CD8-positive, alpha-beta memory T cell (primary cell): ENCODE measurements around the gene ITGA1. TPM values are rescaled to one million over a fixed set of nuclear protein-coding genes. Genes with fewer than 3 reads are reported as not detected.

ENCODE experiments used
- CTCF ChIA-PET: fragments of 350-600 bp; sonication (Branson Sonifier 250); formaldehyde crosslinking; loops from one replicate; lab custom pipeline; 2021; ENCODE audit warnings: antibody characterized with exemption; lab: Charles Lee
- POLR2A ChIA-PET: fragments of 350-600 bp; sonication (Branson Sonifier 250); formaldehyde crosslinking; loops from one replicate; lab custom pipeline; 2021; ENCODE audit warnings: antibody characterized with exemption; lab: Charles Lee
- DNase-seq, 5 donors: peaks; one replicate each; pipeline versions ENCODE4 v3.0.0 to v3.0.0-alpha.2; 2020 to 2022; ENCODE audit warnings: mixed read lengths in 1 of 5
- H3K27ac ChIP-seq: one replicate; pipeline ENCODE4 v1.7.0; 2013; ENCODE audit warnings: low read depth, mild to moderate bottlenecking, low read length, moderate library complexity
- H3K27me3 ChIP-seq: 2 replicates; pipeline ENCODE4 v1.7.0; 2013; ENCODE audit warnings: low read length, mild to moderate bottlenecking; ENCODE audit not compliant: insufficient read depth, poor library complexity, severe bottlenecking
- H3K36me3 ChIP-seq: 2 replicates; pipeline ENCODE4 v1.7.0; 2013; ENCODE audit warnings: mild to moderate bottlenecking, low read length, moderate library complexity; ENCODE audit not compliant: insufficient read depth
- H3K4me1 ChIP-seq: 2 replicates; pipeline ENCODE4 v1.7.0; 2013; ENCODE audit warnings: mild to moderate bottlenecking, low read length, moderate library complexity; ENCODE audit not compliant: insufficient read depth
- H3K4me3 ChIP-seq: 2 replicates; pipeline ENCODE4 v1.7.0; 2013; ENCODE audit warnings: mild to moderate bottlenecking, low read length
- H3K9me3 ChIP-seq: 2 replicates; pipeline ENCODE4 v1.7.0; 2013; ENCODE audit warnings: mild to moderate bottlenecking, low read length
- H3K27ac Mint-ChIP-seq, 8 donors: one replicate each; pipeline ENCODE4 v1.8.0; 2020 to 2021; ENCODE audit warnings: mixed read lengths in 8 of 8, mild to moderate bottlenecking in 6 of 8, inconsistent platforms in 3 of 8, moderate library complexity in 3 of 8
- H3K27me3 Mint-ChIP-seq, 2 donors: one replicate each; pipeline ENCODE4 v1.8.0; 2020 to 2021; ENCODE audit warnings: mixed read lengths in 2 of 2, mild to moderate bottlenecking in 1 of 2, moderate library complexity in 1 of 2
- H3K36me3 Mint-ChIP-seq, 3 donors: one replicate each; pipeline ENCODE4 v1.8.0; 2020 to 2021; ENCODE audit warnings: mixed read lengths in 3 of 3, inconsistent platforms in 1 of 3, mild to moderate bottlenecking in 1 of 3
- H3K4me1 Mint-ChIP-seq, 3 donors: one replicate each; pipeline ENCODE4 v1.8.0; 2020 to 2021; ENCODE audit warnings: mixed read lengths in 3 of 3, inconsistent platforms in 1 of 3, mild to moderate bottlenecking in 1 of 3
- H3K4me3 Mint-ChIP-seq, 7 donors: one replicate each; pipeline ENCODE4 v1.8.0; 2020 to 2021; ENCODE audit warnings: mixed read lengths in 7 of 7, mild to moderate bottlenecking in 6 of 7, moderate library complexity in 4 of 7, inconsistent platforms in 2 of 7
- H3K9me3 Mint-ChIP-seq, 5 donors: one replicate each; pipeline ENCODE4 v1.8.0; 2020 to 2022; ENCODE audit warnings: mixed read lengths in 5 of 5, mild to moderate bottlenecking in 3 of 5, moderate library complexity in 2 of 5, inconsistent platforms in 1 of 5
- polyA plus RNA-seq: library from polyadenylated mRNA; unstranded; fragments of 300-500 nt; fragmentation: Illumina TruSeq; gene quantifications from one replicate; pipeline ENCODE4 v1.2.3, GENCODE V29; 2021
- total RNA-seq, 2 experiments: library from RNA; stranded (reverse); gene quantifications; one replicate each; pipeline ENCODE4 v1.2.3, GENCODE V29; 2021

Gene ITGA1
- total and polyA plus RNA-seq, 3 experiments from 2014 or later: 16.5 to 26.3 (median 21.9) TPM

DNA sequence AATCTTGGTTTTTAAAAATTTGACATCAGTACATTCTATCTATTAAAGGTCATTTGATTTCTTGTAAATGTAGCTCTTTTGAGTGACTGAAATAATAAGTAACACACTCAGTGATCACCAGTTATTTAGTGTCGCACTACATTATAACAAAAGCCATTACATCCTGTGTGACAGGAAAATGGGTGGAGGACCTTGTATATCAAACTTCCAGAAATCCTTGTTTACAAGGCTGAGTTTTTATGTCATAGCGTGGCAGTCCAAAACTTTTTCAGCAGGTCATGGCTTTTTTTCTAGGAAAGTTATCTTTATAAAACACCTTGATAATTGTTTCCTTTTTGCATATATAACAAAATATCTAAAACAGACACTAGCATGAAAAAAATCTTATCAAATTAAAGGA lies 14.4 kb upstream of the ITGA1 start:
- no peaks in the 10 kb centered on the region for H3K9me3 Mint-ChIP-seq
- POLR2A ChIA-PET: interaction anchor here (0.9 kb wide), 1 partner anchor 26 kb away, joined by 3 read pairs; no protein-coding TSS in a partner anchor
- H3K36me3 Mint-ChIP-seq: peaks cover 0 to 4% (median 0%) of the 10 kb centered on the region in 3 donors
- no peak for DNase-seq
- Histone ChIP-seq H3K36me3 (no peaks in the 10 kb centered on the region), H3K9me3 (no peaks in the 10 kb centered on the region), H3K27ac (no peak overlapping the region), H3K4me3 (no peak overlapping the region), H3K27me3 (no peaks in the 10 kb centered on the region), H3K4me1 (peaks cover 56% of the 10 kb centered on the region)
- H3K4me1 Mint-ChIP-seq: peaks cover 63 to 79% (median 78%) of the 10 kb centered on the region in 3 donors
- peak overlapping the region in 5 of 8 donors; percentile 40 to 93 (median 60) for H3K27ac Mint-ChIP-seq
- no peaks in the 10 kb centered on the region for H3K27me3 Mint-ChIP-seq
- H3K4me3 Mint-ChIP-seq: peak overlapping the region in 4 of 7 donors; percentile 11 to 30 (median 20)
- CTCF ChIA-PET: interaction anchor here (0.8 to 1.2 kb wide), 2 partner anchors 10 to 80 kb away, joined by 3 to 4 read pairs; no protein-coding TSS in a partner anchor

DNA sequence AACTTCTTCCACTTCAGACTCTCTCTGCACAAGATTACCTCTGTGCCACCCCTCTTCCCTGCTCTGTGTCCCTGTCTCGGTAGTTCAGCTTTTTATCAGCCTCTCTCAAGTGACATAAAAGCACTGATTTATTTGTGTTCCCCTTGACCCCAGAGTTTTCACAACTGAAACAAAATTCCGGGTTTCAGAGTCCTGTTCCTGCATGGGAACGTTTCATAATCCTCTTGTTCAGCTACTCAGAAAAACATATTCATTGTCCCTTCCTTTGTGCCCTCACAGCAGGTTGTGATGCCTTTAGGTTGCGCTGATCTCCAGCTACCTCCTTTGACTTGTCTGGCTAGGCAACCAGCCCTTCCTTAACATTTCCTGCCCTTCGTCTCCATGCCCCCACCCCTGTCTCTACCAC lies 13.7 kb upstream of the ITGA1 start:
- Mint-ChIP-seq H3K27ac (peak overlapping the region in 7 of 8 donors; percentile 22 to 92 (median 74)), H3K9me3 (no peaks in the 10 kb centered on the region), H3K4me3 (peak overlapping the region in 6 of 7 donors; percentile 32 to 69 (median 62)), H3K27me3 (no peaks in the 10 kb centered on the region), H3K36me3 (peaks cover 0 to 4% (median 0%) of the 10 kb centered on the region in 3 donors), H3K4me1 (peaks cover 61 to 82% (median 74%) of the 10 kb centered on the region in 3 donors)
- ChIA-PET CTCF (interaction anchor here (1.1 to 1.5 kb wide), 3 partner anchors 13 to 83 kb away, joined by 3 to 4 read pairs (median 4); partner anchors contain the start of genes ITGA1 and PELO), POLR2A (interaction anchor here (0.6 to 1.2 kb wide), 2 partner anchors 13 to 26 kb away, joined by 3 read pairs; partner anchors contain the start of genes ITGA1 and PELO)
- Histone ChIP-seq H3K4me3 (no peak overlapping the region), H3K27ac (no peak overlapping the region), H3K27me3 (no peaks in the 10 kb centered on the region), H3K9me3 (no peaks in the 10 kb centered on the region), H3K4me1 (peaks cover 56% of the 10 kb centered on the region), H3K36me3 (no peaks in the 10 kb centered on the region)
- peak in 2 of 5 donors; percentile 2 to 5 for DNase-seq

DNA sequence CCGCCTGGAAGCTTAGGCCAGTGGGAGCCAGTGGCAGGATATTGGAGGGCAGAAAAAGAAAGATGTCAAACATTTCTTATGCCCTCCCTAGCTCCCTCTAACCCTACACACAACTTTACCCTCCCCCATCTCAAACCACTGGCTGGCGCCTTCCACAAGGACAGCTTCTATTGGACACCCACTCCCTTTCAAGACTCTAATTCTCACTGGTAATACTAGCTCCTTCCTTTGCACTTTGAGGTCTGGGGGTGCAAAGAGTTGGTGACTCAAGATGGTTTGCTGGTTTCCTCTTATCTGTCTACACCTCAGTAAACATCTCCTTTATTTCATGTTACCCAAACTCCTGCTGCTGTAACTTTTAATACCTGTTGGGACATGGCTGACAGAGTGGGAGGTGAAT lies 11.6 kb upstream of the ITGA1 start:
- ChIA-PET POLR2A (interaction anchor here (0.7 to 2.0 kb wide), 5 partner anchors 10 to 51 kb away, joined by 3 to 7 read pairs (median 3); partner anchors contain the start of genes ITGA1 and PELO), CTCF (interaction anchor here (0.9 to 1.7 kb wide), 6 partner anchors 12 to 82 kb away, joined by 3 to 5 read pairs (median 4); partner anchors contain the start of genes ITGA1 and PELO)

DNA sequence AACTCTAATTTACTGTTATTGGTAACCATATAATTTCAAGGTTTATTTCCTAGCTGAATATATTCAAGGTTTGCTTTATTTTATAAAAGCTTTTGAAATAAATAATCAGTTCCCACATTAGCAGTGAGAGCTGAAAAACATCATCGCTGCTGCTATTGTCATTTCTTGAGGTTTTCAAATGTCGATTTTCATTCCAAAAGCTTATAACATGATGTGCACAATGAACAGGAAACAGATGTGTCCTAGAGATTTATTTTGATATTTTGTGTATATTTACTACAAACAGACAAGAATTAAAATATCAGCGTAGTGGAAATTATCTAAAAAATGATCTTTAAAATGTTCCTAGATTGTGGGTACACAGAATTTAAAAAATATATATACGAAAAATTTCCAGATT lies 10.5 kb upstream of the ITGA1 start:
- Histone ChIP-seq H3K36me3 (no peaks in the 10 kb centered on the region), H3K27me3 (no peaks in the 10 kb centered on the region), H3K4me1 (peaks cover 43% of the 10 kb centered on the region), H3K4me3 (no peak overlapping the region), H3K27ac (no peak overlapping the region), H3K9me3 (no peaks in the 10 kb centered on the region)
- peak overlapping the region in 1 of 8 donors; percentile 18 for H3K27ac Mint-ChIP-seq
- peaks cover 47 to 59% (median 51%) of the 10 kb centered on the region in 3 donors for H3K4me1 Mint-ChIP-seq
- H3K9me3 Mint-ChIP-seq: no peaks in the 10 kb centered on the region
- H3K36me3 Mint-ChIP-seq: peaks cover 0 to 4% (median 0%) of the 10 kb centered on the region in 3 donors
- no peak for DNase-seq
- H3K27me3 Mint-ChIP-seq: no peaks in the 10 kb centered on the region
- POLR2A ChIA-PET: interaction anchor here (0.8 to 2.0 kb wide), 2 partner anchors 52 to 1534 kb away, joined by 3 to 7 read pairs; no protein-coding TSS in a partner anchor
- CTCF ChIA-PET: interaction anchor here (1.6 kb wide), 1 partner anchor 23 kb away, joined by 5 read pairs; no protein-coding TSS in a partner anchor
- no peak overlapping the region for H3K4me3 Mint-ChIP-seq

More for the DNA sequence above, 11.6 kb upstream of the ITGA1 start:
- H3K4me3 ChIP-seq: no peak overlapping the region
- H3K27me3 ChIP-seq: no peaks in the 10 kb centered on the region
- no peak overlapping the region for H3K27ac ChIP-seq
- peak in 4 of 5 donors; percentile 14 to 80 (median 48) for DNase-seq
- peaks cover 53% of the 10 kb centered on the region for H3K4me1 ChIP-seq
- no peaks in the 10 kb centered on the region for H3K9me3 Mint-ChIP-seq
- H3K27ac Mint-ChIP-seq: peak overlapping the region; percentile 15 to 93 (median 81)
- H3K36me3 ChIP-seq: no peaks in the 10 kb centered on the region
- peaks cover 57 to 70% (median 62%) of the 10 kb centered on the region in 3 donors for H3K4me1 Mint-ChIP-seq
- H3K27me3 Mint-ChIP-seq: no peaks in the 10 kb centered on the region
- H3K4me3 Mint-ChIP-seq: peak overlapping the region; percentile 11 to 82 (median 73)
- peaks cover 0 to 2% (median 0%) of the 10 kb centered on the region in 3 donors for H3K36me3 Mint-ChIP-seq
- no peaks in the 10 kb centered on the region for H3K9me3 ChIP-seq

DNA sequence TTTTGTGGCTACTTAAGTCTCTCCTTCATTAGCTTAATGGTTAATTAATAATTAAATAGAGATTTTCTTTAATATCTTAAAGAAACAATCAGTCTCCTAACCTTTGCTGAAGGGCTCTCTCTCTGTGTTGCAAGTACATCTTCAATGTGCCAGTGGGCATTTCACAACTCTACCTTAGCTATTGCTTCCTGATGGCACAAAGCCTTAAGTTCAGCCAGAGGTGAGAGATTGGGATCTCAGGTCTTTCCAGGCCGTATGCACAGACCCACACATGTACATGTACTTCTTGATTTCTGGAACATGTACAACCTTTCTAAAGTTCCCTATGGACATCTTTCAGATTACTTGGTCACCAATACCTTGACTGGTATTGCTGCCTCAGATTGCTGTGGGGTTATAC lies 8.9 kb upstream of the ITGA1 start:
- peaks cover 0 to 4% (median 0%) of the 10 kb centered on the region in 3 donors for H3K36me3 Mint-ChIP-seq
- H3K4me1 Mint-ChIP-seq: peaks cover 31 to 45% (median 43%) of the 10 kb centered on the region in 3 donors
- Histone ChIP-seq H3K4me3 (no peak overlapping the region), H3K4me1 (peaks cover 29% of the 10 kb centered on the region), H3K27me3 (no peaks in the 10 kb centered on the region), H3K9me3 (no peaks in the 10 kb centered on the region), H3K36me3 (no peaks in the 10 kb centered on the region), H3K27ac (no peak overlapping the region)
- no peak for DNase-seq
- no peaks in the 10 kb centered on the region for H3K27me3 Mint-ChIP-seq
- CTCF ChIA-PET: interaction anchor here (1.4 to 1.7 kb wide), 3 partner anchors 11 to 85 kb away, joined by 3 to 6 read pairs (median 3); no protein-coding TSS in a partner anchor
- POLR2A ChIA-PET: no interaction called here
- H3K9me3 Mint-ChIP-seq: no peaks in the 10 kb centered on the region
- H3K27ac Mint-ChIP-seq: peak overlapping the region in 1 of 8 donors; percentile 38
- no peak overlapping the region for H3K4me3 Mint-ChIP-seq

DNA sequence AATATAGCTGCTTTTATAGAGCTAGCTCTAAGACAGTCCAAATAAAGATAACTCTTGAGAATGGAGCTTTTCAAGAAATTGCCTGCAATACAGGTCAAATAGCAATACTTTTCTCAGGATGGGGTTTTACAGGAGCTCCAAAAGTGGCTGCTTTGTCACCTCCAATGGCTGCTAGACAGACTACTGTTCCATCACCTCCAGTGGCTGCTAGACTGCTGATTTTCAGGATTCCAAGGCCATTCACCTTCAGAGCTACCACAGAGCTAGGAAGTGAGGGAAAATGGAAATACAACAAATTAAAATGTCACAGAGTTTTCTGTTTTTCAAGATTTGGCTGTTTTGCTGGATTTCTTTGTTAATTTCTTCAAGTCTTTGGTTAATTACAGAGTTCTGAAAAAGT lies 8.5 kb upstream of the ITGA1 start:
- Mint-ChIP-seq H3K4me3 (no peak overlapping the region), H3K27me3 (no peaks in the 10 kb centered on the region), H3K36me3 (peaks cover 0 to 4% (median 0%) of the 10 kb centered on the region in 3 donors), H3K4me1 (peaks cover 26 to 42% (median 39%) of the 10 kb centered on the region in 3 donors), H3K9me3 (no peaks in the 10 kb centered on the region), H3K27ac (no peak overlapping the region)
- H3K4me1 ChIP-seq: peaks cover 25% of the 10 kb centered on the region
- no peak for DNase-seq
- H3K27ac ChIP-seq: no peak overlapping the region
- H3K9me3 ChIP-seq: no peaks in the 10 kb centered on the region
- no peak overlapping the region for H3K4me3 ChIP-seq
- CTCF ChIA-PET: interaction anchor here (1.4 to 1.7 kb wide), 3 partner anchors 11 to 86 kb away, joined by 3 to 6 read pairs (median 3); no protein-coding TSS in a partner anchor
- H3K36me3 ChIP-seq: no peaks in the 10 kb centered on the region
- POLR2A ChIA-PET: no interaction called here
- no peaks in the 10 kb centered on the region for H3K27me3 ChIP-seq

DNA sequence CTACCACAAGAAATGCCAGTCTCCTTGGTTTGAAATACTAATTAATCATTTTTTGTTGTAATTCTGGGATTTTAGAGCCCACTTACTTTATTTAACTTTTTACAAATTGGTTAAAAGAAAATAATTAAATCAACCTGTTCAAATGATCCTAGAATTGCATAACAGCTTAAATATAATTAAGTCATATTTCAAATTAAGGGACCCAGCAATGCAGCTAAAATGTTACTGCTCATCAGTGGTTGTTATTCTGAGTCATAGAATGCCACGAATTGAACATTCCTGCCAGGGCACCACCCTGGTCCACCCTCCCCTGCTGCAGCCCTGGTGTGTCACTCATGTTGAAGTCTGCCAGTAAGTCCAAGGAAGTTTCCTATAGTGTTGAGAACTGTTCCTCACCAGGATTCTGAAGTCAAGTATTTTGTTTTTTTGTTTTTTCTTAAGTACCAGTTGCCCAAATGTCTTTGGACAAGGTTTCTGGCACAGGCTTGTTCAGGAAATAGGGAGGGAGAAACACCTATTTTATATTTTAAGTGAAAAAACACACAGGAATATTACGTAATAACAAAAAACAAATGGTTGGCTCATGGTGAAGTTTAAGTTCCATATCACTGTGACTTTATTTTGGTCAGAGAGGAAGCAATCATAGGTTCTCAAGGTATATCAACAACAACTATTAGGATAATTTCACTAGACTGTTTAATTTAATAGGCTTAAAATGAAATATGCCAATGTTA lies 4.3 kb upstream of the ITGA1 start:
- Mint-ChIP-seq H3K4me3 (no peak overlapping the region), H3K4me1 (peaks cover 8 to 23% (median 22%) of the 10 kb centered on the region in 3 donors), H3K9me3 (no peaks in the 10 kb centered on the region), H3K27me3 (no peaks in the 10 kb centered on the region), H3K36me3 (peaks cover 0 to 8% (median 2%) of the 10 kb centered on the region in 3 donors), H3K27ac (no peak overlapping the region)
- H3K9me3 ChIP-seq: no peaks in the 10 kb centered on the region
- ChIA-PET POLR2A (no interaction called here), CTCF (no interaction called here)
- H3K27me3 ChIP-seq: no peaks in the 10 kb centered on the region
- no peaks in the 10 kb centered on the region for H3K36me3 ChIP-seq
- no peak overlapping the region for H3K4me3 ChIP-seq
- no peak for DNase-seq
- H3K4me1 ChIP-seq: peaks cover 10% of the 10 kb centered on the region
- no peak overlapping the region for H3K27ac ChIP-seq
